Large intestine (tissue), 3 donors: ENCODE measurements around the gene ARMH3. TPM values are rescaled to one million over a fixed set of nuclear protein-coding genes. Genes with fewer than 3 reads are reported as not detected.

ENCODE experiments used
- DNase-seq, 2 donors: peaks; one replicate each; pipeline versions ENCODE4 v3.0.0 to v3.0.0-alpha.2; 2013
- H3K27ac ChIP-seq: one replicate; pipeline ENCODE4 v1.5.1; 2013; ENCODE audit warnings: low read length
- H3K27me3 ChIP-seq: 2 replicates; pipeline ENCODE4 v1.6.1; 2013; ENCODE audit warnings: low read length; ENCODE audit not compliant: control insufficient read depth, insufficient read depth
- H3K36me3 ChIP-seq: 2 replicates; pipeline ENCODE4 v1.6.1; 2013; ENCODE audit warnings: low read length; ENCODE audit not compliant: control insufficient read depth, insufficient read depth
- H3K4me1 ChIP-seq: one replicate; pipeline ENCODE4 v1.6.1; 2013; ENCODE audit warnings: low read length; ENCODE audit not compliant: control insufficient read depth, insufficient read depth
- H3K4me3 ChIP-seq: one replicate; pipeline ENCODE4 v1.5.1; 2013; ENCODE audit warnings: low read length
- H3K9me3 ChIP-seq: one replicate; pipeline ENCODE4 v1.6.1; 2013; ENCODE audit warnings: mild to moderate bottlenecking, low read depth, low read length, moderate library complexity; ENCODE audit not compliant: control insufficient read depth
- WGBS: methylation state at CpG from one replicate; pipeline ENCODE4 v1.1.5; 2013; ENCODE audit warnings: low lambda C conversion rate; ENCODE audit not compliant: insufficient coverage; 5-methylcytosine and 5-hydroxymethylcytosine counted together
- polyA plus RNA-seq: library from polyadenylated mRNA; unstranded; fragments of 120-200 nt; gene quantifications from one replicate; pipeline ENCODE4 v1.2.1, GENCODE V29; 2013

Gene ARMH3
- polyA plus RNA-seq, 1 donor, result 19.3 TPM

DNA sequence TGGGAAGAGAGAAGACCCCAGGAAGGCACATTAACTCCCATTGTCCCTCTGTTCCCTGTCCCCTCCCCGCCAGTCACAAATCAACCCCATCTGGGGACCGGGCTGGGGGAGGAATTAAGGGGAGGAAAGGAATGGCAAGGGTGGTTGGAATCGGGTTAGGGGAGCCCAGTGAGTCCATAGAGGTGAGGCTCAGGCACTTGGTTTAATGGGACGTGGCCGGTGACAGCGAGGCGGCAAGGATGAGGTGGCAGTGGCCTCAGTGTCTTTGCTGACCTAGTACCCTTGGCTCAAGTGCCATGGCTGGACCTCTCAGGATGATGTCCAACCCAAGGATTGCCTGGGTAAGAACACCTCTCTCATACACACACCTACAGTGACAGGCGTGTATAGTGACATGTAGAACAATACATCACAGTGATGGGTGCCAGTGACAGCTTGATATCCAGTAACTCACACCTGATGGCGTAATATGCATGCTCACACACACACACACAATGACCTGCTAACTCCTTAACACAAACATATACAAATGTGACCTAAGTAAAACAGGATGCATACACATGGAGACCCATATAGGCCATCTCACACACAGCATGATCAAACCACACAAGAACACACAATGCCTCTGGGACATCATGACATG lies 224.7 kb downstream of the ARMH3 start:
- no peaks in the 10 kb centered on the region for H3K9me3 ChIP-seq
- no peaks in the 10 kb centered on the region for H3K27me3 ChIP-seq
- no CpG with 5 or more reads among the region's 9 CpGs for WGBS
- peak overlapping the region; percentile 88 for H3K27ac ChIP-seq
- H3K36me3 ChIP-seq, result peaks cover 17% of the 10 kb centered on the region
- peak overlapping the region; percentile 51 for H3K4me3 ChIP-seq
- no peak for DNase-seq
- peaks cover 33% of the 10 kb centered on the region for H3K4me1 ChIP-seq

DNA sequence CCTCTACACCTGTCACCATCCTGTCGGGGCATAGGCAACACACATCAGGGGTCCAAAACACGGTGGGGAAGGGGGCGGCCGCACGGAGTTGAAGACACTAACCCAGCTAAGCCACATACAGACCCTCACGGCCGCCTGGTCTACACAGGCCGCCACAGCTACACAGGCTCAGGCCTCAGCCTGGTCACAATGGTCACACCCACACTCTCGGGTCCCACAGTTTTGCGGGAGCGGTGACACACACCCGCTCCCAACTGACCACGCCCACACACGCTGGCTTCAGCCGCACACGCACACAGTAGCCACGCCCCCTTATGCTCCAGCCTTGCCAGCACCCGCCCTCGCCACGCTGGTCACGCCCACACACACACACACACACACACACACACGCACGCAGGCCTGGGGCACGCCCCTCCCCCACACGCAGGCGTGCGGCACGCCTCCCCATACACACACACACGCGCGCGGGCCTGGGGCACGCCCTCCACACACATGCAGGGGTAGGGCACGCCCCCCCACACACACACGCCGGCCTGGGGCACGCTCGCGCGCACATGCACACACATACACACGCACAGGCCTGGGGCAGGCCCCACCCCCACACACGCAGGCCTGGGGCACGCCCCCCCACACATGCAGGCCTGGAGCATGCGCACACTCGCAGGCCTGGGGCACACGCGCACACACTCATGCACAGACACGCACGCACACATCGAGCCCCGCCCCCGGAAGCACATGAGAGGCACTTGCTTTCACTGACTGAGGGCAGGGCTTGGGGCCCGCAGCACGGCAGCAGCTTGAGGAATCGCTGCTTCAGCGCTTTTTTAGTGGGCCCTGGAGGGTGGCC lies 225.4 kb downstream of the ARMH3 start:
- Histone ChIP-seq H3K36me3 (peaks cover 21% of the 10 kb centered on the region), H3K9me3 (no peaks in the 10 kb centered on the region), H3K27me3 (no peaks in the 10 kb centered on the region), H3K27ac (peak overlapping the region; percentile 88), H3K4me3 (peak overlapping the region; percentile 51), H3K4me1 (peaks cover 32% of the 10 kb centered on the region)
- peak; percentile 94 to 95 for DNase-seq
- no CpG with 5 or more reads among the region's 56 CpGs for WGBS

DNA sequence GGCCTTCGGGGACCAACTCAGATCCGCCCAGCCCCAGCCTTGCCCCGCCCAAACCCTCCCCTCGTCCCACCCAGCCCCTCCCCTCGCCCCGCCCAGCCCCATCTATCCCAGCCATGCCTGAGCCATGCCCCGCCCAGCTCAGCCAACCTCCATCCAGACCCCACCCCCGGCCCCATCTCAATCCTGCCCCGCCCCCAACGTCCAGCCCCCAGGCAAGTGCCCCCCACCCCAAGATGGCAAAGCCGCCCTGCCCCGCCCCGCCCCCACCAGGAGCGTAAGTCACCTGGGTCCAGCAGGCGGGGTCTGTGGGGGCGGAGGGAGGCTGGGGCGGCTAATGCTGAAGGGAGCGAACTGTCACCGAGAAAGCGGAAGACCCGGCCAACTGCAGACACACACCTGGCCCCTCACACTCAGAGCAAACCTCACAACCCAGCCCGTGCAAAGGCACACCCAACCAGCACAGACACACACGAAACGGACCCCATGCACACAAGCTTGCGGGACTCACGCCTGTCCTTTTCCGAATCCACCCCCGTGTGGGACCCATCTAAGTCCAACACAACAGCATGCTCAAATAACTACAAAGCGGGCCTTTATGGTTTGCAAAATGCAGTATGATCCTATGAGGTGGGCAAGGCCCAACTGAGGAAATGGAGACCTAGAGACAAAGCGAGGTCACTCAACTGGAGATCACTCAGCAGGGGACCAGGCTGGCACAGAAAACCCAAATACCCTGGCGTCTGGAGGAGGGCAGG lies 226.2 kb downstream of the ARMH3 start:
- DNase-seq, result peak in 1 of 2 donors; percentile 69
- Histone ChIP-seq H3K4me3 (peak overlapping the region; percentile 51), H3K36me3 (peaks cover 28% of the 10 kb centered on the region), H3K9me3 (no peaks in the 10 kb centered on the region), H3K27ac (peak overlapping the region; percentile 88), H3K27me3 (no peaks in the 10 kb centered on the region), H3K4me1 (peaks cover 32% of the 10 kb centered on the region)
- no CpG with 5 or more reads among the region's 31 CpGs for WGBS

DNA sequence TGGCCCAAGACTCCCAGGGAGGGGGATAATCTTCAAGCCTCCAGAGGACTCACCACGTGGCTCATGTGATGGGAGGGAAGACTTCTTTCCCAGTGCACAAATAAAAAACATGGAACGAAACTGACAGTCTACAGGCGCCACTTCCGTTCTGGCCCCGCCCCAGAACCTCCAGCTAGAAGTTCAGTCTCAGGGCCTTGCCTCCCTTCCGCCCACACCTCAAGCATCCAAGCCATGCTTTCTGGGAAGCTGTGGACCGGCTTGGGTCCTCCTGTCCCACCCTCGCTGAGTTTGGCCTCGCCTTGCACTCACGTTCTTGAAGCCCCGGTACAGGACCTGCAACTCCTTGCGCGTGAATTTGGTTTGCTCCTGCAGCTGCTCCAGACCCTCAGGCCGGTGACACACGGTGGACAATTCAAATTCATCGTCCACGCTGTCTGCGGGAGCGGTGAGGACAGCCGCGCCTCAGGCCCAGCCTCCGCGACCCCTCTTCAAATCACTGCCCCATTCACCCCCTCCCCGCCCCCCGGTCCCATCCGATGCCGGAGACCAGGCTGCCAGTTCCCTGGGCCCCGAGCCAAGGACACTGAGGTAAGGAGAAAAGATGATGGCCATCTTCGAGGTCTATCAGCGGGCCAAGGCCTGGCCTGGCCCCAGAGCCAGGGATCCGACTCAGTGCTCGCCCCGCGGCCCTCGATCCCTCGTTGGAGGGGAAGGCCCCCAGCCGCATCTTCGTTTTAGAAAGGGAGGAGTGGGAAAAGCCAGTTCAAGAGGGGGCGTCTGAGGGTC lies 227.0 kb downstream of the ARMH3 start:
- H3K27ac ChIP-seq, result peak overlapping the region; percentile 8
- DNase-seq, result no peak
- H3K4me3 ChIP-seq, result peak overlapping the region; percentile 29
- H3K27me3 ChIP-seq, result no peaks in the 10 kb centered on the region
- peaks cover 29% of the 10 kb centered on the region for H3K4me1 ChIP-seq
- H3K9me3 ChIP-seq, result no peaks in the 10 kb centered on the region
- WGBS, result no CpG with 5 or more reads among the region's 39 CpGs
- H3K36me3 ChIP-seq, result peaks cover 29% of the 10 kb centered on the region

DNA sequence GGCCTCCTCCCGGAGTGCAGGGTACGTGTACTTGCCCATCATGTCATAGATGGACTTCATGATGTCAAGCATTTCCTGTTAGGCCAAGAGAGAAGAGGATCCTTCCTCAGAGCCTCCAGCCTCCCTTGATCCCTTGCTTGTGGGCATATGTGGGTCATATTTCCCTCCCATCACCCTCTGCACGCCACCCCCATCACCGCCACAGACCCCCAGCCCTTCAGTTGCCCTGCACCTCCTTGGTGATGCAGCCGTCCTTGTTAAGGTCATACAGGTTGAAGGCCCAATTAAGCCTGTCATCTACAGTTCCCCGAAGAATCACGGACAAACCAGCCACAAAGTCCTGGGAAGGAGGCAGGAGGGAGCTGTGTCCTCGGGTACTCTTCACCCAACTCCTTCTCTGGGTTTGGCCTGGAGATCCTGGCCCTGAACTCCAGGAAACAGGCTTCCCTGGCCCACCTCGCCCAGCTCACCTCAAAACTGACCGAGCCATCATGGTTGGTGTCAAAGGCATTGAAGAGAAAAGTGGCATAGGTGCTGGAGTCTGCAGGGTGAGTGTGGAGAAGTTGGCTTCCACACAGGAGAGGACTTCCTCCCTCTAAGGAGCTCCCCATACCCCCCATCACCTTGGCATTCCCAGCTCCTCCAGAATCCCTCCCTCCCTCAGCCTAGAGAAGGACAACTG lies 227.9 kb downstream of the ARMH3 start:
- peaks cover 29% of the 10 kb centered on the region for H3K4me1 ChIP-seq
- peaks cover 31% of the 10 kb centered on the region for H3K36me3 ChIP-seq
- H3K4me3 ChIP-seq, result no peak overlapping the region
- H3K27me3 ChIP-seq, result no peaks in the 10 kb centered on the region
- H3K9me3 ChIP-seq, result no peaks in the 10 kb centered on the region
- no peak overlapping the region for H3K27ac ChIP-seq
- DNase-seq, result no peak
- no CpG with 5 or more reads among the region's 10 CpGs for WGBS

DNA sequence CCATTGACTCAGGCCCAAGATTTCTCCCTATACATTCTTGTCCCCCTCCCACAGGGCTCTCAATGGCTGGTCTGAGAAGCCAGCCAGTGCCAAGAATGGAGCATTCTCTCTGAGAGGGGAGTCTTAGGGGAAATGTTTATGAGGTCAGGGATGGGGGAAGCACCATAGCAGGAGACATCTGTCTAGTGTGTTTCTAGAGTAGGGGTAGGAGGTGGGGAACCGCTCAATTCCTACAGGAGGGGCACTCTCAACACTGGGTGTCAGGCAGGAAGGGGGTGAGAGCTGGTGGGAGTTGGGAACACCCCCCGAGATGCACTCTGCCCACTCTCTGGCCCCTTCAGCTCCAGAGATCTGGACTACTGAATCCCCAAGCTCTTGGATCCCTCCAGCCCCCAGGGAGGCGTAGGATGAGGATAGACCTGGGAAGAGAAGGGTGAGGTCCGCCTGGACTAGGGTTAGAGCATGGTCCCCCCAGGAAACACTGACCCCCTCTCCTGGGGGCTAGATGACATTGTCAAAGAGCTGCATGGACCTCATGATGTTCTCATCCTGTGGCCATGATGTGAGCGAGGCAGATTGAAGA lies 229.0 kb downstream of the ARMH3 start:
- Histone ChIP-seq H3K9me3 (no peaks in the 10 kb centered on the region), H3K4me3 (no peak overlapping the region), H3K4me1 (peaks cover 23% of the 10 kb centered on the region), H3K36me3 (peaks cover 31% of the 10 kb centered on the region), H3K27me3 (no peaks in the 10 kb centered on the region), H3K27ac (no peak overlapping the region)
- no peak for DNase-seq
- no CpG with 5 or more reads among the region's 5 CpGs for WGBS

DNA sequence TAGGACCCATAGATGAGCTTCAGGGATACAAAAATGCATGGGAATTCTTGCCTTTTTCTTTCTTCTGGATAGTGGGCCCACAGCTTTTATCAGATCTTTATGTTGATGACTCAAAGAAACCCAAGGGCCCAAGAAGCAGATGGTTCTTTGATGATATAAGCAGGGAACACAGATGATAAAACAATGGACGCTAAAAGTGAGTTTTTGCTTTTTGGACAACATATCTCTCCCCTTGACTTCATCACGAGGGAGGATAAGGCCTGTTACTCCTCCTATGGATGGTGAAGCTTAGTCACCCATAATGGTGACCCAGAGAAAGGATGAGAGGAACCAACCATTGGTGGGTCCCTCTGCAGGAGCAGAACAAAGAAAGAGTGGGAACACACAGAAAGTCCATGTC lies 231.2 kb downstream of the ARMH3 start:
- WGBS, result no CpG with 5 or more reads among the region's 2 CpGs
- no peak for DNase-seq
- Histone ChIP-seq H3K27ac (no peak overlapping the region), H3K4me1 (peaks cover 6% of the 10 kb centered on the region), H3K36me3 (peaks cover 31% of the 10 kb centered on the region), H3K4me3 (no peak overlapping the region), H3K27me3 (no peaks in the 10 kb centered on the region), H3K9me3 (no peaks in the 10 kb centered on the region)

DNA sequence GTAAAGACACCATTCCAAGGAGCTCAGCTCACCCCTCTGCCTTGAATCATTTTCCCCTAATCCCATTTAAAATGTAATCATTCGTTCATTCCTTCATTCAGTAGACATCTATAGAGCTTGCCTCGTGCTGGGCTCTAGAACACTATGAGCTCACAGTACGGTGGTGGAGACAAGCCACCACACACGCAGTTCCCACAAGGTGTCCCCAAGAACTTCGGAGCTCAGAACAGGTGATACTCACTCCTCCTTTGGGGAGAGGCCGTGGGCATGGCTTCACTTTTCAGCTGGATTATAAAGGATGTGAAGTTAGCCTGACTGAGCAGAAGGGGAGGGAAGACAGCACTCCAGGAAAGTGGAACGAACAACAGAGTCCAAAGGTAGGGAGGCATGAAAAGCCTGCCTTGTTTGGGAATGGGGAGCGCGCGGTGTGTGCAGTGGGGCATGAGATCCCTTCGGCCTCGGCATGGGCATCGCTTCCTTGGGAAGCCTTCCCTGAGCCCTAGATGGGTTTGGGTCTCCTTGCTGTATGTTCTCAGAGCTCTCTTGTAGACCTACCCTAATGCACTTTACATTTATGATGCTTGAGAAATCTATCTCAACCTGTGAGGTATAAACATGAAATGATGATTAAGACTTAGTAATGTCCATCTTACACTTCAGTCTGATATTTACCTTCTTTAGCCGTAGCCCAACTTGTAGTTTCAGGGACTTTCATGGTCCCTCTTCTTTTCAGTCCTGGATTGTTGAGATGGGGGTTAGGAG lies 236.9 kb downstream of the ARMH3 start:
- H3K27ac ChIP-seq, result peak overlapping the region; percentile 92
- DNase-seq, result peak in 1 of 2 donors; percentile 60
- no peaks in the 10 kb centered on the region for H3K27me3 ChIP-seq
- WGBS, result no CpG with 5 or more reads among the region's 14 CpGs
- peaks cover 19% of the 10 kb centered on the region for H3K4me1 ChIP-seq
- H3K9me3 ChIP-seq, result no peaks in the 10 kb centered on the region
- H3K36me3 ChIP-seq, result peaks cover 2% of the 10 kb centered on the region
- H3K4me3 ChIP-seq, result peak overlapping the region; percentile 89
